Astrocyte of the cerebellum (primary cell): ENCODE results near the gene USH1C.

Experiments used
- DNase-seq: peaks from one replicate; pipeline ENCODE4 v3.0.0-alpha.2; 2011; ENCODE audit warnings: low read depth
- H3K4me3 ChIP-seq: 2 replicates; pipeline ENCODE4 v1.5.1; 2011; ENCODE audit warnings: mild to moderate bottlenecking, low read depth, low read length, moderate library complexity
- CTCF ChIP-seq: IDR thresholded peaks from 2 replicates; pipeline ENCODE4 v1.5.1; 2012; ENCODE audit warnings: low read length, low read depth, moderate library complexity, mild to moderate bottlenecking; ENCODE audit errors: missing control alignments
- in situ Hi-C: cut with HindIII; loops from 2 replicates; pipeline ENCODE4 v1.10.0; 2017; ENCODE audit warnings: low sequenced_read_pairs

Gene USH1C

GRCh38 chr11:17543041-17543440 lies 1.2 kb downstream of the USH1C start:
- DNase-seq = no peak
- in situ Hi-C loops = no loop called here
- TF ChIP-seq CTCF = no peak
- no peak overlapping the region for H3K4me3 ChIP-seq

- TF ChIP-seq CTCF = no peak
- H3K4me3 ChIP-seq = no peak overlapping the region
- in situ Hi-C loops = no loop called here
- no peak for DNase-seq
Observed at GRCh38 chr11:17542249-17542648, 2.0 kb downstream of the USH1C start.

- in situ Hi-C loops = no loop called here
- DNase-seq = no peak
- TF ChIP-seq CTCF = no peak
- no peak overlapping the region for H3K4me3 ChIP-seq
Observed at GRCh38 chr11:17541330-17541885, 2.8 kb downstream of the USH1C start.

- H3K4me3 ChIP-seq = no peak overlapping the region
- in situ Hi-C loops = no loop called here
- no peak for DNase-seq
- no peak for TF ChIP-seq CTCF
Observed at GRCh38 chr11:17540807-17541206, 3.4 kb downstream of the USH1C start.

- H3K4me3 ChIP-seq = no peak overlapping the region
- in situ Hi-C loops = no loop called here
- no peak for TF ChIP-seq CTCF
- DNase-seq = no peak
Observed at GRCh38 chr11:17538731-17539130, 5.5 kb downstream of the USH1C start.

GRCh38 chr11:17538054-17538453 lies 6.2 kb downstream of the USH1C start:
- no peak for DNase-seq
- in situ Hi-C loops = no loop called here
- H3K4me3 ChIP-seq = no peak overlapping the region
- TF ChIP-seq CTCF = no peak

- in situ Hi-C loops = no loop called here
- TF ChIP-seq CTCF = no peak
Observed at GRCh38 chr11:17537261-17537660, 7.0 kb downstream of the USH1C start.

More at GRCh38 chr11:17537261-17537660, 7.0 kb downstream of the USH1C start:
- H3K4me3 ChIP-seq = no peak overlapping the region
- DNase-seq = no peak
